Naive thymus-derived CD4-positive, alpha-beta T cell (primary cell): Measurements from ENCODE around the gene AGTR1. TPM values are rescaled to one million over a fixed set of nuclear protein-coding genes. Genes with fewer than 3 reads are reported as not detected.
A peak's percentile ranks its signal among the peaks of the same experiment; 100 is the strongest.

Source experiments
- ATAC-seq: fragments of 150-1000 bp; cut with Tn5 transposase; 2 replicates; pipeline ENCODE4 v1.10.0; 2021; ENCODE audit warnings: mild to moderate bottlenecking, moderate library complexity
- CTCF ChIA-PET: fragments of 350-600 bp; sonication (Branson Sonifier 250); formaldehyde crosslinking; loops from one replicate; lab custom pipeline; 2021; ENCODE audit warnings: antibody characterized with exemption; lab: Charles Lee
- POLR2A ChIA-PET: fragments of 350-600 bp; sonication (Branson Sonifier 250); formaldehyde crosslinking; loops from one replicate; lab custom pipeline; 2021; ENCODE audit warnings: antibody characterized with exemption, inconsistent platforms; lab: Charles Lee
- DNase-seq, 9 donors: peaks; one replicate each; pipeline versions ENCODE4 v3.0.0 to v3.0.0-alpha.2; 2020 to 2022; ENCODE audit warnings: mixed read lengths in 1 of 9
- H3K27ac ChIP-seq: one replicate; pipeline ENCODE4 v1.7.0; 2013; ENCODE audit warnings: mild to moderate bottlenecking, low read depth, low read length, moderate library complexity
- H3K27me3 ChIP-seq, 2 donors: one replicate each; pipeline ENCODE4 v1.7.0; 2013; ENCODE audit warnings: low read length in 2 of 2, mild to moderate bottlenecking in 2 of 2, moderate library complexity in 2 of 2; ENCODE audit not compliant: control insufficient read depth in 2 of 2, insufficient read depth in 2 of 2
- H3K36me3 ChIP-seq, 3 experiments: 1 replicate in 2 of 3; 2 replicates in 1 of 3; pipeline ENCODE4 v1.7.0; 2013; ENCODE audit warnings: low read length in 3 of 3, mild to moderate bottlenecking in 3 of 3, moderate library complexity in 1 of 3; ENCODE audit not compliant: insufficient read depth in 3 of 3, control insufficient read depth in 2 of 3
- H3K4me1 ChIP-seq, 2 donors: one replicate each; pipeline ENCODE4 v1.7.0; 2013; ENCODE audit warnings: low read length in 2 of 2, mild to moderate bottlenecking in 2 of 2, moderate library complexity in 1 of 2; ENCODE audit not compliant: control insufficient read depth in 2 of 2, insufficient read depth in 2 of 2
- H3K4me3 ChIP-seq: 2 replicates; pipeline ENCODE4 v1.7.0; 2013; ENCODE audit warnings: mild to moderate bottlenecking, low read length
- H3K9me3 ChIP-seq, 3 experiments: 1 replicate in 2 of 3; 2 replicates in 1 of 3; pipeline ENCODE4 v1.7.0; 2013; ENCODE audit warnings: low read length in 3 of 3; ENCODE audit not compliant: control insufficient read depth in 2 of 3
- H3K27ac Mint-ChIP-seq, 9 donors: one replicate each; pipeline ENCODE4 v1.8.0; 2020 to 2022; ENCODE audit warnings: mixed read lengths in 9 of 9, mild to moderate bottlenecking in 8 of 9, moderate library complexity in 5 of 9, inconsistent platforms in 2 of 9
- H3K27me3 Mint-ChIP-seq, 5 donors: one replicate each; pipeline ENCODE4 v1.8.0; 2021 to 2022; ENCODE audit warnings: mixed read lengths in 5 of 5, mild to moderate bottlenecking in 1 of 5
- H3K36me3 Mint-ChIP-seq, 5 donors: one replicate each; pipeline ENCODE4 v1.8.0; 2020 to 2022; ENCODE audit warnings: mixed read lengths in 5 of 5, mild to moderate bottlenecking in 3 of 5, inconsistent platforms in 1 of 5
- H3K4me1 Mint-ChIP-seq, 7 donors: one replicate each; pipeline ENCODE4 v1.8.0; 2020 to 2022; ENCODE audit warnings: mixed read lengths in 7 of 7, mild to moderate bottlenecking in 3 of 7, inconsistent platforms in 1 of 7
- H3K4me3 Mint-ChIP-seq, 10 donors: one replicate each; pipeline ENCODE4 v1.8.0; 2020 to 2022; ENCODE audit warnings: mild to moderate bottlenecking in 10 of 10, mixed read lengths in 10 of 10, moderate library complexity in 6 of 10, inconsistent platforms in 2 of 10
- H3K9me3 Mint-ChIP-seq, 11 donors: one replicate each; pipeline ENCODE4 v1.8.0; 2020 to 2022; ENCODE audit warnings: mixed read lengths in 11 of 11, mild to moderate bottlenecking in 4 of 11, inconsistent platforms in 1 of 11, moderate library complexity in 1 of 11
- intact Hi-C, 2 donors: fragments of 100-400 bp; cut with micrococcal nuclease; formaldehyde crosslinking; loops; one replicate each; pipeline ENCODE4 v1.15.1; 2023
- polyA plus RNA-seq, 2 donors: library from polyadenylated mRNA; unstranded; fragments of 300-500 nt; fragmentation: Illumina TruSeq; gene quantifications; one replicate each; pipeline ENCODE4 v1.2.3, GENCODE V29; 2021
- total RNA-seq, 6 experiments: library from RNA in 5 of 6; stranded (reverse) in 5 of 6; gene quantifications; 1 replicate in 5 of 6; 2 replicates in 1 of 6; pipeline ENCODE4 v1.2.3 and lab custom pipeline; 2021 to 2026

AGTR1 gene
- total and polyA plus RNA-seq, 7 experiments from 2014 or later = not detected

- POLR2A ChIA-PET = no interaction called here
- Mint-ChIP-seq H3K4me3 (no peak overlapping the region), H3K27ac (no peak overlapping the region), H3K4me1 (no peaks in the 10 kb centered on the region), H3K9me3 (peaks cover 0 to 8% (median 0%) of the 10 kb centered on the region in 11 donors), H3K36me3 (no peaks in the 10 kb centered on the region), H3K27me3 (peaks cover 0 to 6% (median 0%) of the 10 kb centered on the region in 5 donors)
- Histone ChIP-seq H3K36me3 (no peaks in the 10 kb centered on the region), H3K4me3 (no peak overlapping the region), H3K27ac (no peak overlapping the region), H3K27me3 (no peaks in the 10 kb centered on the region), H3K4me1 (no peaks in the 10 kb centered on the region), H3K9me3 (no peaks in the 10 kb centered on the region)
- intact Hi-C loops = no loop called here
- CTCF ChIA-PET = no interaction called here
- ATAC-seq = no peak
- DNase-seq = no peak
Observed at GRCh38 chr3:148716657-148717056, 19.0 kb downstream of the AGTR1 start.

- Mint-ChIP-seq H3K27me3 (peaks cover 0 to 5% (median 0%) of the 10 kb centered on the region in 5 donors), H3K4me3 (no peak overlapping the region), H3K4me1 (no peaks in the 10 kb centered on the region), H3K27ac (no peak overlapping the region), H3K36me3 (no peaks in the 10 kb centered on the region), H3K9me3 (peaks cover 0 to 8% (median 0%) of the 10 kb centered on the region in 11 donors)
- ATAC-seq = no peak
- CTCF ChIA-PET = no interaction called here
- H3K4me3 ChIP-seq = no peak overlapping the region
- no peaks in the 10 kb centered on the region for H3K9me3 ChIP-seq
- no peaks in the 10 kb centered on the region for H3K4me1 ChIP-seq
- H3K27ac ChIP-seq = no peak overlapping the region
- intact Hi-C loops = no loop called here
- POLR2A ChIA-PET = no interaction called here
- no peaks in the 10 kb centered on the region for H3K36me3 ChIP-seq
- DNase-seq = no peak
- H3K27me3 ChIP-seq = no peaks in the 10 kb centered on the region
Observed at GRCh38 chr3:148717885-148718561, 20.3 kb downstream of the AGTR1 start.

GRCh38 chr3:148718982-148719862, 21.5 kb downstream of the AGTR1 start:
- DNase-seq (no peak), ATAC-seq (no peak)
- Histone ChIP-seq H3K4me3 (no peak overlapping the region), H3K27ac (no peak overlapping the region), H3K36me3 (no peaks in the 10 kb centered on the region), H3K9me3 (no peaks in the 10 kb centered on the region), H3K27me3 (no peaks in the 10 kb centered on the region), H3K4me1 (no peaks in the 10 kb centered on the region)
- ChIA-PET POLR2A (no interaction called here), CTCF (no interaction called here)
- Mint-ChIP-seq H3K4me3 (no peak overlapping the region), H3K27me3 (peaks cover 0 to under 1% (median 0%) of the 10 kb centered on the region in 5 donors), H3K4me1 (no peaks in the 10 kb centered on the region), H3K9me3 (peaks cover 0 to 5% (median 0%) of the 10 kb centered on the region in 11 donors), H3K27ac (no peak overlapping the region), H3K36me3 (no peaks in the 10 kb centered on the region)
- intact Hi-C loops = no loop called here

- no peaks in the 10 kb centered on the region for H3K9me3 ChIP-seq
- no peaks in the 10 kb centered on the region for H3K4me1 ChIP-seq
- POLR2A ChIA-PET = no interaction called here
- intact Hi-C loops = no loop called here
- Mint-ChIP-seq H3K4me1 (no peaks in the 10 kb centered on the region), H3K27me3 (peaks cover 0 to 1% (median 0%) of the 10 kb centered on the region in 5 donors), H3K9me3 (peaks cover 0 to 4% (median 0%) of the 10 kb centered on the region in 11 donors), H3K36me3 (no peaks in the 10 kb centered on the region), H3K27ac (no peak overlapping the region), H3K4me3 (no peak overlapping the region)
- no peak for ATAC-seq
- H3K27me3 ChIP-seq = no peaks in the 10 kb centered on the region
- CTCF ChIA-PET = no interaction called here
- DNase-seq = no peak
- H3K36me3 ChIP-seq = no peaks in the 10 kb centered on the region
- no peak overlapping the region for H3K27ac ChIP-seq
- H3K4me3 ChIP-seq = no peak overlapping the region
Observed at GRCh38 chr3:148720873-148721272, 23.2 kb downstream of the AGTR1 start.

- H3K4me1 ChIP-seq = no peaks in the 10 kb centered on the region
- intact Hi-C loops = no loop called here
- Mint-ChIP-seq H3K27me3 (peaks cover 0 to 4% (median 0%) of the 10 kb centered on the region in 5 donors), H3K9me3 (peaks cover 0 to 4% (median 0%) of the 10 kb centered on the region in 11 donors), H3K4me1 (peaks cover 0 to 3% (median 0%) of the 10 kb centered on the region in 7 donors), H3K4me3 (no peak overlapping the region), H3K27ac (no peak overlapping the region), H3K36me3 (no peaks in the 10 kb centered on the region)
- POLR2A ChIA-PET = no interaction called here
- DNase-seq (no peak), ATAC-seq (no peak)
- no peaks in the 10 kb centered on the region for H3K9me3 ChIP-seq
- H3K27me3 ChIP-seq = no peaks in the 10 kb centered on the region
- no peak overlapping the region for H3K4me3 ChIP-seq
- CTCF ChIA-PET = no interaction called here
- no peaks in the 10 kb centered on the region for H3K36me3 ChIP-seq
- no peak overlapping the region for H3K27ac ChIP-seq
Observed at GRCh38 chr3:148723631-148724030, 25.9 kb downstream of the AGTR1 start.

- H3K4me1 ChIP-seq = no peaks in the 10 kb centered on the region
- Mint-ChIP-seq H3K27me3 (peaks cover 0 to 4% (median 0%) of the 10 kb centered on the region in 5 donors), H3K4me1 (peaks cover 0 to 3% (median 0%) of the 10 kb centered on the region in 7 donors), H3K27ac (no peak overlapping the region), H3K9me3 (peaks cover 0 to 4% (median 0%) of the 10 kb centered on the region in 11 donors), H3K4me3 (no peak overlapping the region), H3K36me3 (no peaks in the 10 kb centered on the region)
- ATAC-seq (peak; percentile 66), DNase-seq (no peak)
- no peak overlapping the region for H3K4me3 ChIP-seq
- CTCF ChIA-PET = interaction anchor here (0.7 kb wide), 1 partner anchor 64 kb away, joined by 3 read pairs; no protein-coding TSS in a partner anchor
- H3K27ac ChIP-seq = no peak overlapping the region
- POLR2A ChIA-PET = no interaction called here
- H3K36me3 ChIP-seq = no peaks in the 10 kb centered on the region
- intact Hi-C loops = no loop called here
- no peaks in the 10 kb centered on the region for H3K27me3 ChIP-seq
- H3K9me3 ChIP-seq = no peaks in the 10 kb centered on the region
Observed at GRCh38 chr3:148727231-148727630, 29.5 kb downstream of the AGTR1 start.
